BJ (cell line): ENCODE measurements around the gene MUC12. TPM values are rescaled to one million over a fixed set of nuclear protein-coding genes. Genes with fewer than 3 reads are reported as not detected.
"Not testable (repeated sequence)": the region's sequence is repeated elsewhere in the genome, so short reads cannot be mapped to it uniquely, and the experiment has no call there.

Source experiments
- CTCF ChIA-PET: fragments of 350-600 bp; formaldehyde crosslinking; extraction: SDS; loops from one replicate; lab custom pipeline; 2021; ENCODE audit warnings: antibody characterized with exemption, inconsistent platforms; lab: Yijun Ruan, JAX
- POLR2A ChIA-PET: fragments of 300-600 bp; sonication (Branson Sonifier 250); formaldehyde crosslinking; extraction: SDS; loops from one replicate; lab custom pipeline; 2021; ENCODE audit warnings: antibody characterized with exemption; lab: Charles Lee
- DNase-seq: peaks from one replicate; pipeline ENCODE4 v3.0.0-alpha.2; 2011; ENCODE audit warnings: low read depth
- H3K27me3 ChIP-seq: 2 replicates; pipeline ENCODE4 v1.6.0; 2011; ENCODE audit warnings: low read length; ENCODE audit not compliant: control insufficient read depth, insufficient read depth
- H3K36me3 ChIP-seq: 2 replicates; pipeline ENCODE4 v1.5.1; 2011; ENCODE audit warnings: low read length; ENCODE audit not compliant: control insufficient read depth, insufficient read depth
- H3K4me3 ChIP-seq: 2 replicates; pipeline ENCODE4 v1.5.1; 2011; ENCODE audit warnings: low read depth, mild to moderate bottlenecking, control low read depth, low read length
- CTCF ChIP-seq: IDR thresholded peaks from 2 replicates; pipeline ENCODE4 v1.5.1; 2011; ENCODE audit warnings: low read depth, mild to moderate bottlenecking, control low read depth, inconsistent platforms, low read length, moderate library complexity; ENCODE audit not compliant: insufficient read depth
- polyA plus RNA-seq: library from polyadenylated mRNA; depleted of rRNA; stranded (reverse); fragments of >200 nt; gene quantifications from 2 replicates; pipeline ENCODE4 v1.2.3, GENCODE V29; 2011

The MUC12 gene
- polyA plus RNA-seq, 1 experiment: 2.0 TPM

GRCh38 chr7:101000025-101000424, 30.7 kb downstream of the MUC12 start:
- H3K36me3 ChIP-seq, H3K27me3 ChIP-seq, CTCF ChIA-PET, H3K4me3 ChIP-seq, POLR2A ChIA-PET, DNase-seq: not testable (repeated sequence)

GRCh38 chr7:101002333-101002732, 33.0 kb downstream of the MUC12 start:
- H3K4me3 ChIP-seq, H3K36me3 ChIP-seq, DNase-seq, POLR2A ChIA-PET, H3K27me3 ChIP-seq, CTCF ChIA-PET: not testable (repeated sequence)

- POLR2A ChIA-PET, DNase-seq, H3K27me3 ChIP-seq, H3K36me3 ChIP-seq, CTCF ChIA-PET, H3K4me3 ChIP-seq: not testable (repeated sequence)
Observed at GRCh38 chr7:101007361-101007760, 38.0 kb downstream of the MUC12 start.

- no peak for TF ChIP-seq CTCF
- Histone ChIP-seq H3K27me3 (no peaks in the 10 kb centered on the region; the same call in 1 of the 2 replicates), H3K4me3 (no peak overlapping the region), H3K36me3 (no peaks in the 10 kb centered on the region)
- POLR2A ChIA-PET: no interaction called here
- CTCF ChIA-PET: no interaction called here
- no peak for DNase-seq
Observed at GRCh38 chr7:101009629-101010028, 40.3 kb downstream of the MUC12 start.

- Histone ChIP-seq H3K36me3 (no peaks in the 10 kb centered on the region), H3K4me3 (no peak overlapping the region), H3K27me3 (no peaks in the 10 kb centered on the region)
- DNase-seq: no peak
- TF ChIP-seq CTCF: no peak
- ChIA-PET CTCF (no interaction called here), POLR2A (no interaction called here)
Observed at GRCh38 chr7:101012931-101013330, 43.6 kb downstream of the MUC12 start.

- DNase-seq: no peak
- H3K27me3 ChIP-seq: no peaks in the 10 kb centered on the region
- no peak for TF ChIP-seq CTCF
- CTCF ChIA-PET: interaction anchor here (0.7 kb wide), 1 partner anchor 62 kb away, joined by 4 read pairs; no protein-coding TSS in a partner anchor
- no peaks in the 10 kb centered on the region for H3K36me3 ChIP-seq
- H3K4me3 ChIP-seq: no peak overlapping the region
- POLR2A ChIA-PET: no interaction called here
Observed at GRCh38 chr7:101015626-101016025, 46.3 kb downstream of the MUC12 start.

- TF ChIP-seq CTCF: no peak
- ChIA-PET CTCF (no interaction called here), POLR2A (no interaction called here)
- Histone ChIP-seq H3K4me3 (peak overlapping the region; percentile 55), H3K36me3 (no peaks in the 10 kb centered on the region), H3K27me3 (no peaks in the 10 kb centered on the region)
- DNase-seq: peak; percentile 39
Observed at GRCh38 chr7:101017064-101017777, 47.9 kb downstream of the MUC12 start.
